ENCODE data around the gene PIM3.

GRCh38 chr22:49923445-49923844, 37.1 kb upstream of the PIM3 start:
- TF ChIP-seq CTCF (IDR thresholded peaks at IDR 0.05) = no peak
- TF ChIP-seq JUN (CRISPR knock-in tag; IDR thresholded peaks at IDR 0.05) = no peak
- no peak for TF ChIP-seq ZBTB43 (CRISPR knock-in tag; IDR thresholded peaks at IDR 0.05)
- no peak for TF ChIP-seq ATF3 (CRISPR knock-in tag; conservative IDR thresholded peaks at IDR 0.05)
- no peak for TF ChIP-seq SP1 (CRISPR knock-in tag; conservative IDR thresholded peaks at IDR 0.05)
- no peak for TF ChIP-seq FOXJ3 (CRISPR knock-in tag; IDR thresholded peaks at IDR 0.05; ENCODE audit: borderline replicate concordance)
- no peak for TF ChIP-seq ZNF671 (CRISPR knock-in tag; IDR thresholded peaks at IDR 0.05)
- no peak for TF ChIP-seq IRF1 (CRISPR knock-in tag; IDR thresholded peaks at IDR 0.05)
- TF ChIP-seq OVOL2 (CRISPR knock-in tag; IDR thresholded peaks at IDR 0.05; ENCODE audit: borderline replicate concordance) = no peak
- TF ChIP-seq, protein P1, sequence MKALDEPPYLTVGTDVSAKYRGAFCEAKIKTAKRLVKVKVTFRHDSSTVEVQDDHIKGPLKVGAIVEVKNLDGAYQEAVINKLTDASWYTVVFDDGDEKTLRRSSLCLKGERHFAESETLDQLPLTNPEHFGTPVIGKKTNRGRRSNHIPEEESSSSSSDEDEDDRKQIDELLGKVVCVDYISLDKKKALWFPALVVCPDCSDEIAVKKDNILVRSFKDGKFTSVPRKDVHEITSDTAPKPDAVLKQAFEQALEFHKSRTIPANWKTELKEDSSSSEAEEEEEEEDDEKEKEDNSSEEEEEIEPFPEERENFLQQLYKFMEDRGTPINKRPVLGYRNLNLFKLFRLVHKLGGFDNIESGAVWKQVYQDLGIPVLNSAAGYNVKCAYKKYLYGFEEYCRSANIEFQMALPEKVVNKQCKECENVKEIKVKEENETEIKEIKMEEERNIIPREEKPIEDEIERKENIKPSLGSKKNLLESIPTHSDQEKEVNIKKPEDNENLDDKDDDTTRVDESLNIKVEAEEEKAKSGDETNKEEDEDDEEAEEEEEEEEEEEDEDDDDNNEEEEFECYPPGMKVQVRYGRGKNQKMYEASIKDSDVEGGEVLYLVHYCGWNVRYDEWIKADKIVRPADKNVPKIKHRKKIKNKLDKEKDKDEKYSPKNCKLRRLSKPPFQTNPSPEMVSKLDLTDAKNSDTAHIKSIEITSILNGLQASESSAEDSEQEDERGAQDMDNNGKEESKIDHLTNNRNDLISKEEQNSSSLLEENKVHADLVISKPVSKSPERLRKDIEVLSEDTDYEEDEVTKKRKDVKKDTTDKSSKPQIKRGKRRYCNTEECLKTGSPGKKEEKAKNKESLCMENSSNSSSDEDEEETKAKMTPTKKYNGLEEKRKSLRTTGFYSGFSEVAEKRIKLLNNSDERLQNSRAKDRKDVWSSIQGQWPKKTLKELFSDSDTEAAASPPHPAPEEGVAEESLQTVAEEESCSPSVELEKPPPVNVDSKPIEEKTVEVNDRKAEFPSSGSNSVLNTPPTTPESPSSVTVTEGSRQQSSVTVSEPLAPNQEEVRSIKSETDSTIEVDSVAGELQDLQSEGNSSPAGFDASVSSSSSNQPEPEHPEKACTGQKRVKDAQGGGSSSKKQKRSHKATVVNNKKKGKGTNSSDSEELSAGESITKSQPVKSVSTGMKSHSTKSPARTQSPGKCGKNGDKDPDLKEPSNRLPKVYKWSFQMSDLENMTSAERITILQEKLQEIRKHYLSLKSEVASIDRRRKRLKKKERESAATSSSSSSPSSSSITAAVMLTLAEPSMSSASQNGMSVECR (CRISPR knock-in tag; IDR thresholded peaks at IDR 0.05; ENCODE audit: borderline replicate concordance) = no peak
- no peak for TF ChIP-seq USF2 (CRISPR knock-in tag; IDR thresholded peaks at IDR 0.05)
- no peak for TF ChIP-seq TCF7 (CRISPR knock-in tag; IDR thresholded peaks at IDR 0.05; ENCODE audit: low read depth)
- TF ChIP-seq ZNF121 (CRISPR knock-in tag; IDR thresholded peaks at IDR 0.05) = no peak
- no peak for TF ChIP-seq NFYB (CRISPR knock-in tag; conservative IDR thresholded peaks at IDR 0.05; ENCODE audit: low read depth)
